GM18868 (cell line): ENCODE results near the gene PLPPR5.

Experiments
- ATAC-seq: cut with Tn5 transposase; IDR thresholded peaks from one replicate; pipeline ENCODE4 v1.9.1; 2021; ENCODE audit warnings: mild to moderate bottlenecking, moderate library complexity; ENCODE audit not compliant: unreplicated experiment

Gene PLPPR5

DNA sequence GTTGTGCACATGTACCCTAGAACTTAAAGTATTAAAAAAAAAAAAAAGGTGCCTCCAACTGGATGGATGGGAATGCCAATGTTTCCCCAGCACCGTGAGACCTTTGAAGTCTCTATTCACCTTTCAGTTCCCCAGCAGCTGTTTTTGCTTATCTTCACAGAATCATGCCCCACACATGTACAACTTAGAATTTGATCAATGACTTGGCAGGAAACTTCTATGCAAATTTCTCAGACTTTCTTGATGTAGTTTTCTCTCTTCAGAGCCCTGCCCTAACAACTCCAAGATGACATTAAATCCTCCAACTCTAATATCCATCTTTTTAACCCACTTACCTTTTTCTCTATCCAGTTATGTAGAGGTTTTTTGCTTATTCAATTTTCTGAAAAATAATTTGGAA lies 144.3 kb downstream of the PLPPR5 start:
- ATAC-seq = no peak

DNA sequence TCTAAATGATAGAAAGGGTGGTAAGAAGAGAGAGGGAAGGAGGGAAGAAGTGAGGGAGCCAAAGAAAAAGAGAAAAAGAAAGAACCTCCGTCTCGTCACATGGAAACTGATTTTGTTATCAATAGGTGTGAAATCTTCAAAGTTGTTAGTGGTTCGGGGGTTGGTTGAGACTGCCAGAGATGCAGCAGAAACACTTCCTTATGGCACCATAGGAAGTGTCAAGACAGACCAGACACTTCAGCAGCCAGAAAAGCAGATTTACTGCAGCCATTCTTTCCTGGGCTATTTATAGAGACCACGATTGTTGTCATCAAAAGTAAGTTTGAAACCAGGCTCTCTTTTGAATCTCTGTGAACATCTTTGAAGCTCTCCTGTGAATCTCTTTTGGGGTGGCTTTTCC lies 150.5 kb downstream of the PLPPR5 start:
- no peak for ATAC-seq

GRCh38 chr1:98849969-98850636 lies 154.6 kb downstream of the PLPPR5 start:
- no peak for ATAC-seq

- ATAC-seq = no peak
Observed at GRCh38 chr1:98842241-98842640, 162.4 kb downstream of the PLPPR5 start.
